Activated CD8-positive, alpha-beta memory T cell treated with anti-CD3 and anti-CD28 coated beads, Interleukin-2, amount 50 U/mL, for 1 hour (primary cell): ENCODE measurements around the gene PLAC8.
"Not testable (repeated sequence)": the region's sequence is repeated elsewhere in the genome, so short reads cannot be mapped to it uniquely, and the experiment has no call there.

Experiments
- DNase-seq: peaks from one replicate; pipeline ENCODE4 v3.0.0-alpha.2; 2020; ENCODE audit errors: extremely low read depth

PLAC8 gene

GRCh38 chr4:83114576-83114975 lies at the start of gene PLAC8:
TSS of gene PLAC8 (minus strand) at chr4:83114729. CDS start at chr4:83107921, 6,808 bp downstream.
- no peak for DNase-seq

GRCh38 chr4:83153417-83153816 lies 38.9 kb upstream of the PLAC8 start:
- DNase-seq: no peak

GRCh38 chr4:83152746-83153145 lies 38.2 kb upstream of the PLAC8 start:
- no peak for DNase-seq

- DNase-seq: no peak
These were observed 37.1 kb upstream of the PLAC8 start for GRCh38 chr4:83151651-83152050.

- no peak for DNase-seq
These were observed 36.3 kb upstream of the PLAC8 start for GRCh38 chr4:83150653-83151330.

GRCh38 chr4:83149865-83150652 lies 35.5 kb upstream of the PLAC8 start:
- no peak for DNase-seq

- no peak for DNase-seq
These were observed 32.3 kb upstream of the PLAC8 start for GRCh38 chr4:83146841-83147240.

- not testable (repeated sequence) for DNase-seq
These were observed 31.2 kb upstream of the PLAC8 start for GRCh38 chr4:83145776-83146175.

- DNase-seq: no peak
These were observed 25.1 kb upstream of the PLAC8 start for GRCh38 chr4:83139514-83140156.

- DNase-seq: no peak
These were observed 24.4 kb upstream of the PLAC8 start for GRCh38 chr4:83138946-83139345.

GRCh38 chr4:83132065-83132464 lies 17.5 kb upstream of the PLAC8 start:
- DNase-seq: no peak

GRCh38 chr4:83129264-83129663 lies 14.7 kb upstream of the PLAC8 start:
- DNase-seq: no peak

GRCh38 chr4:83128240-83128929 lies 13.9 kb upstream of the PLAC8 start:
- no peak for DNase-seq

- no peak for DNase-seq
These were observed 11.2 kb upstream of the PLAC8 start for GRCh38 chr4:83125738-83126141.

- DNase-seq: no peak
These were observed 9.7 kb upstream of the PLAC8 start for GRCh38 chr4:83124111-83124780.

- DNase-seq: no peak
These were observed 6.7 kb upstream of the PLAC8 start for GRCh38 chr4:83121246-83121645.

- DNase-seq: no peak
These were observed 4.3 kb upstream of the PLAC8 start for GRCh38 chr4:83118869-83119268.

GRCh38 chr4:83115656-83116285 lies 1.2 kb upstream of the PLAC8 start:
- DNase-seq: no peak

GRCh38 chr4:83115000-83115399 lies 471 bp upstream of the PLAC8 start:
- DNase-seq: no peak

GRCh38 chr4:83113429-83113786 lies 1.1 kb downstream of the PLAC8 start:
- no peak for DNase-seq
